Measurements from ENCODE around the gene HTT. TPM values are rescaled to one million over a fixed set of nuclear protein-coding genes. Genes with fewer than 3 reads are reported as not detected.

Gene HTT
- total RNA-seq, 4 donors from 2014 or later: 49.6 to 155 (median 83.1) TPM

DNA sequence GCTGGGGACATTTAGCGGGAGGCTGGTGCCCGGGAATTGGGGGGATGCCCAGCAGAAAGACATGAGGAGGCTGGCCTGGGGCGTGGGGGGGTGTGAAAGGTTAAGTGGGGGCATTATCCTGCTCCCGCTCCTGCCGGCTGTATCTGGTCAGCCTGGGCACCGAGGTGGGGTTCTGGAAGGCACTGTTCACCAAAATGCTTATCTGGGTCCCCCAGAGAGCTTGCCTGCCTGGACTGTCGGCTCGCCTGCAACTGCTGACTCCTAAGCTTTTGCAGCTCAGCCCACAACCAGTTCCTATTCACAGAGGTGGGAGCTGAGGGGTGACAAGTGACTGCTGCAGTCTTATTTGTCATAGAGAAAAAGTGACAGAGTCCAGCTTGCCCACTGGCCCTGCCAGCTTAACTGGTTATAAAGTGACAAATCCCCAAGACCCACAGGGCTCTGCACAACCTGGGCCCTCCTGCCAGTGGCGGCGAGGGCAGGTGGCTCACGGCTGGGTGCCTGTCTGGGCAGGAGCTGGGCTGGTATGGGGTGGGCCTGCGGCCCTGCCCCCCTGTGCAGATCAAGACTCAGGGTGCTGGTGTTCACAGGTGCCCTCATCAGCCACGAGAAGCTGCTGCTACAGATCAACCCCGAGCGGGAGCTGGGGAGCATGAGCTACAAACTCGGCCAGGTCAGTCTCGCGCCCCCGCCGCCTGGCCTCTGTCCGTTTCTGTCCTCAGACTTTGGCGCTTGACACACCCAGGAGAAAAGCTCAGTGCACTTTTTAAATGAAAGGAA, 150.8 kb downstream of the HTT start:
- intact Hi-C loops (cut with DNase I): no loop called here
- 90 to 93% methylated on average over 19 to 21 of the region's 22 CpGs for WGBS, 2 donors
- Histone ChIP-seq H3K4me1 (no peaks in the 10 kb centered on the region), H3K27ac (no peak overlapping the region), H3K27me3 (no peaks in the 10 kb centered on the region), H3K9me3 (no peaks in the 10 kb centered on the region), H3K4me3 (replicated peaks in 1 of 3) (no peak overlapping the region), H3K36me3 (peaks cover 51 to 70% of the 10 kb centered on the region in 2 donors)
- no peak for DNase-seq
- TF ChIP-seq POLR2A (IDR thresholded peaks at IDR 0.05): no peak
- TF ChIP-seq, protein P1, sequence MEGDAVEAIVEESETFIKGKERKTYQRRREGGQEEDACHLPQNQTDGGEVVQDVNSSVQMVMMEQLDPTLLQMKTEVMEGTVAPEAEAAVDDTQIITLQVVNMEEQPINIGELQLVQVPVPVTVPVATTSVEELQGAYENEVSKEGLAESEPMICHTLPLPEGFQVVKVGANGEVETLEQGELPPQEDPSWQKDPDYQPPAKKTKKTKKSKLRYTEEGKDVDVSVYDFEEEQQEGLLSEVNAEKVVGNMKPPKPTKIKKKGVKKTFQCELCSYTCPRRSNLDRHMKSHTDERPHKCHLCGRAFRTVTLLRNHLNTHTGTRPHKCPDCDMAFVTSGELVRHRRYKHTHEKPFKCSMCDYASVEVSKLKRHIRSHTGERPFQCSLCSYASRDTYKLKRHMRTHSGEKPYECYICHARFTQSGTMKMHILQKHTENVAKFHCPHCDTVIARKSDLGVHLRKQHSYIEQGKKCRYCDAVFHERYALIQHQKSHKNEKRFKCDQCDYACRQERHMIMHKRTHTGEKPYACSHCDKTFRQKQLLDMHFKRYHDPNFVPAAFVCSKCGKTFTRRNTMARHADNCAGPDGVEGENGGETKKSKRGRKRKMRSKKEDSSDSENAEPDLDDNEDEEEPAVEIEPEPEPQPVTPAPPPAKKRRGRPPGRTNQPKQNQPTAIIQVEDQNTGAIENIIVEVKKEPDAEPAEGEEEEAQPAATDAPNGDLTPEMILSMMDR (IDR thresholded peaks at IDR 0.05): no peak

DNA sequence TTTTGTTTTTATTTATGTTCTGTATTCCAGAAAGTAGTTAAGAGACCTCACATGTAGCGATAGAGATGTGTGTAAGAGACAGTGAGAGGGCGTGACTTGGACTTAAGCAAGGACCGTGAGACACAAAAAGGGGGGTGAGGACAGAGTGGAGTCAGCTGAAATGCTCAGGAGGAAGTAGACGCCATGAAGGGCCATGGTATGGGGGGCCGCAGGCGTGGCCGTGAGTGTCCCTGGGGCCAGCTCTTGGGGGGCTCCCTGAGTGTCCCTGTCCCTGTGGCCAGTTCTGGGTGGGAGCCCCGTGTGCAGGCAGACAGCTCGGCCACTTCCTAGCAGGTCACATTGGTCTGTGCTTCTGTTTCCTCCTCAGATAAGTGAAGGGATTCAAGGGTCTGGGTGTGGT, 151.5 kb downstream of the HTT start:
- TF ChIP-seq, protein P1 (IDR thresholded peaks at IDR 0.05): no peak
- TF ChIP-seq POLR2A (IDR thresholded peaks at IDR 0.05): no peak
- Histone ChIP-seq H3K4me1 (no peaks in the 10 kb centered on the region), H3K27me3 (no peaks in the 10 kb centered on the region), H3K36me3 (peaks cover 53 to 73% of the 10 kb centered on the region in 2 donors), H3K27ac (no peak overlapping the region), H3K9me3 (no peaks in the 10 kb centered on the region), H3K4me3 (replicated peaks in 1 of 3) (no peak overlapping the region)
- WGBS, 2 donors: 77 to 84% methylated on average over 7 to 9 of the region's 9 CpGs
- no peak for DNase-seq
- intact Hi-C loops (cut with DNase I): no loop called here

- H3K36me3 ChIP-seq: peaks cover 57 to 74% of the 10 kb centered on the region in 2 donors
- H3K4me1 ChIP-seq: no peaks in the 10 kb centered on the region
- no peak for TF ChIP-seq POLR2A (IDR thresholded peaks at IDR 0.05)
- TF ChIP-seq, protein P1 (IDR thresholded peaks at IDR 0.05): no peak
- no peak for DNase-seq
- WGBS, 2 donors: 76 to 78% methylated on average over 9 of the region's 9 CpGs
- no peak overlapping the region for H3K27ac ChIP-seq
- no peak overlapping the region for H3K4me3 ChIP-seq (replicated peaks in 1 of 3)
- intact Hi-C loops (cut with DNase I): no loop called here
- H3K9me3 ChIP-seq: no peaks in the 10 kb centered on the region
- H3K27me3 ChIP-seq: no peaks in the 10 kb centered on the region
These were observed 152.0 kb downstream of the HTT start for GRCh38 chr4:3226467-3226866.

GRCh38 chr4:3226944-3227343, 152.5 kb downstream of the HTT start:
- WGBS, 2 donors: 96% methylated on average over 2 of the region's 6 CpGs; no CpG with 5 or more reads in 1 of the 2 donors
- Histone ChIP-seq H3K4me3 (replicated peaks in 1 of 3) (no peak overlapping the region), H3K9me3 (no peaks in the 10 kb centered on the region), H3K27ac (no peak overlapping the region), H3K27me3 (no peaks in the 10 kb centered on the region), H3K4me1 (no peaks in the 10 kb centered on the region), H3K36me3 (peaks cover 54 to 75% of the 10 kb centered on the region in 2 donors)
- TF ChIP-seq, protein P1 (IDR thresholded peaks at IDR 0.05): no peak
- no peak for TF ChIP-seq POLR2A (IDR thresholded peaks at IDR 0.05)
- DNase-seq: no peak
- intact Hi-C loops (cut with DNase I): no loop called here

DNA sequence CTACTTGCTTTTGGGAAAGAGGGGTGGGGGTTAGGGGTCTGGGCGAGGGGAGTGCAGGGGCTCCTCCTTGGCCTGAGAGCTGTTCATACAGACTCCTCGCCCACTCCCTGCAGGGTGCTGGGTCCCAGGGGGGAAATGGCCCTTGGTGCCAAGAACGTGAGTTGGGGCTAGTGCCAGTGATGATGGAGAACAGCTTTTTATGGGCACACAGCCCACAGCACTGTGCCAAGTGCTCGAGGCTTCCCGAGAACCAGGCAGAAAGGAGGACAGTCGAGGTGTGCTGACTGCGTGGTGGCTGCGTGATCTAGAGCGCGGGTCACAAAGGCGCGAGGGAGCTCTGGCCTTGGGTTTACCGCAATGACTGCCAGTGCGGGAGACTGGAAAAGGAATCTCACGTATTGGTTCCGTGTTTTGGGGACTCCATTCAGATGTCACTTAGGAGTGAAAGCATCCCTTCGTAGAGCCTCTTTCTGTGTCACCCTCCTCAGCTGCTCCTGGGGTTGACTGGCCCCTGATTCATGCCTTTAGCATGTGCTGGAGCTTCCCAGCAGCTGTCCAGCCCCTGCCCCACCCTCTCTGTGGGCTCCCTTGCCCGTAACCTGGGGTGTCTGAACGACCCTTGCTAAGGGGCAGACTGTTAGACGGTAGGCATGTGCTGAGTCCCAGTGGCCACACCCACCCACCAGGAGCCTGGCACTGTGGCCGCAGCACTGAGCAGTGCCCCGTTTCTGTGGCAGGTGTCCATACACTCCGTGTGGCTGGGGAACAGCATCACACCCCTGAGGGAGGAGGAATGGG, 153.6 kb downstream of the HTT start:
- H3K4me3 ChIP-seq (replicated peaks in 1 of 3): no peak overlapping the region
- TF ChIP-seq POLR2A (IDR thresholded peaks at IDR 0.05): no peak
- TF ChIP-seq, protein P1 (IDR thresholded peaks at IDR 0.05): no peak
- no peaks in the 10 kb centered on the region for H3K27me3 ChIP-seq
- intact Hi-C loops (cut with DNase I): no loop called here
- no peaks in the 10 kb centered on the region for H3K4me1 ChIP-seq
- DNase-seq: no peak
- no peak overlapping the region for H3K27ac ChIP-seq
- no peaks in the 10 kb centered on the region for H3K9me3 ChIP-seq
- 89 to 91% methylated on average over 19 to 23 of the region's 23 CpGs for WGBS, 2 donors
- peaks cover 54 to 74% of the 10 kb centered on the region in 2 donors for H3K36me3 ChIP-seq
